Liver (tissue), 9 donors: Measurements from ENCODE around the gene RIOK1. TPM values are rescaled to one million over a fixed set of nuclear protein-coding genes. Genes with fewer than 3 reads are reported as not detected.

Source experiments
- DNase-seq: peaks from one replicate; pipeline ENCODE4 v3.0.0-alpha.2; 2017; ENCODE audit warnings: low spot score
- H3K27ac ChIP-seq, 2 donors: one replicate each; pipeline ENCODE4 v1.7.0; 2013; ENCODE audit warnings: inconsistent platforms in 2 of 2, low read length in 2 of 2, control low read depth in 1 of 2, low read depth in 1 of 2, mild to moderate bottlenecking in 1 of 2
- H3K27me3 ChIP-seq, 4 donors: one replicate each; pipeline versions ENCODE4 v1.6.1 to v1.7.0; 2013; ENCODE audit warnings: low read length in 3 of 4, inconsistent platforms in 1 of 4, mild to moderate bottlenecking in 1 of 4, moderate library complexity in 1 of 4; ENCODE audit not compliant: control insufficient read depth in 4 of 4, insufficient read depth in 4 of 4
- H3K36me3 ChIP-seq, 4 donors: one replicate each; pipeline versions ENCODE4 v1.6.1 to v1.7.0; 2013; ENCODE audit warnings: low read length in 3 of 4, mild to moderate bottlenecking in 3 of 4, low read depth in 1 of 4, moderate library complexity in 1 of 4; ENCODE audit not compliant: control insufficient read depth in 4 of 4, insufficient read depth in 3 of 4
- H3K4me1 ChIP-seq, 4 donors: one replicate each; pipeline versions ENCODE4 v1.6.1 to v1.7.0; 2013; ENCODE audit warnings: low read length in 3 of 4, mild to moderate bottlenecking in 3 of 4, moderate library complexity in 1 of 4; ENCODE audit not compliant: control insufficient read depth in 4 of 4, insufficient read depth in 4 of 4
- H3K4me3 ChIP-seq, 3 donors: one replicate each; pipeline versions ENCODE4 v1.6.1 to v1.7.0; 2013; ENCODE audit warnings: low read length in 3 of 3, control low read depth in 1 of 3, low read depth in 1 of 3, mild to moderate bottlenecking in 1 of 3
- H3K9ac ChIP-seq, 2 donors: one replicate each; pipeline ENCODE4 v1.7.0; 2013; ENCODE audit warnings: low read length in 2 of 2, mild to moderate bottlenecking in 2 of 2, moderate library complexity in 2 of 2, control low read depth in 1 of 2, low read depth in 1 of 2
- H3K9me3 ChIP-seq, 4 donors: one replicate each; pipeline versions ENCODE4 v1.6.1 to v1.7.0; 2013; ENCODE audit warnings: low read length in 3 of 4; ENCODE audit not compliant: control insufficient read depth in 4 of 4
- EGR1 ChIP-seq, 2 donors: IDR thresholded peaks; 2 replicates each; pipeline ENCODE4 v1.6.1; 2016 to 2018; ENCODE audit warnings: antibody characterized with exemption in 2 of 2, low read depth in 2 of 2
- FOXA1 ChIP-seq: IDR thresholded peaks from 2 replicates; pipeline ENCODE4 v1.6.1; 2016; ENCODE audit warnings: antibody characterized with exemption
- FOXA2 ChIP-seq: IDR thresholded peaks from 2 replicates; pipeline ENCODE4 v1.6.1; 2016; ENCODE audit warnings: antibody characterized with exemption
- GABPA ChIP-seq, 2 donors: IDR thresholded peaks in 1 of 2; conservative IDR thresholded peaks in 1 of 2; 2 replicates each; pipeline ENCODE4 v1.6.1; 2016; ENCODE audit warnings: antibody characterized with exemption in 2 of 2, mild to moderate bottlenecking in 1 of 2, moderate library complexity in 1 of 2
- HNF4A ChIP-seq, 2 donors: conservative IDR thresholded peaks; 2 replicates each; pipeline ENCODE4 v1.6.1; 2016; ENCODE audit warnings: antibody characterized with exemption in 2 of 2, mild to moderate bottlenecking in 2 of 2
- HNF4G ChIP-seq: IDR thresholded peaks from 2 replicates; pipeline ENCODE4 v1.6.1; 2016; ENCODE audit warnings: antibody characterized with exemption
- JUND ChIP-seq, 2 donors: IDR thresholded peaks; 2 replicates each; pipeline ENCODE4 v1.6.1; 2016; ENCODE audit warnings: antibody characterized with exemption in 2 of 2
- NR2F2 ChIP-seq: IDR thresholded peaks from 2 replicates; pipeline ENCODE4 v1.6.1; 2016; ENCODE audit warnings: antibody characterized with exemption
- RAD21 ChIP-seq, 2 donors: IDR thresholded peaks; 2 replicates each; pipeline ENCODE4 v1.6.1; 2016; ENCODE audit warnings: antibody characterized with exemption in 2 of 2, mild to moderate bottlenecking in 2 of 2
- RXRA ChIP-seq, 2 donors: IDR thresholded peaks; 2 replicates each; pipeline ENCODE4 v1.6.1; 2017 to 2018; ENCODE audit warnings: antibody characterized with exemption in 2 of 2, mild to moderate bottlenecking in 1 of 2
- SP1 ChIP-seq: IDR thresholded peaks from 2 replicates; pipeline ENCODE4 v1.6.1; 2018; ENCODE audit warnings: antibody characterized with exemption, mild to moderate bottlenecking
- YY1 ChIP-seq: IDR thresholded peaks from 2 replicates; pipeline ENCODE4 v1.6.1; 2016; ENCODE audit warnings: antibody characterized with exemption, mild to moderate bottlenecking
- WGBS: extraction: QIAGEN DNeasy Blood & Tissue Kit; methylation state at CpG from one replicate; pipeline ENCODE4 v1.1.7; 2013; 5-methylcytosine and 5-hydroxymethylcytosine counted together
- polyA plus RNA-seq, 2 donors: library from polyadenylated mRNA; stranded (reverse) in 1 of 2; unstranded in 1 of 2; fragments of 200-250 nt in 1 of 2; fragments of >200 nt in 1 of 2; fragmentation: Nextera tagmentation in 1 of 2; extraction: Ambion mirVana in 1 of 2; gene quantifications; one replicate each; pipeline versions ENCODE4 v1.2.1 to v1.2.3, GENCODE V29; 2013 to 2015
- total RNA-seq, 2 donors: library from RNA; depleted of rRNA; stranded (reverse); fragments of >200 nt; gene quantifications; one replicate each; pipeline ENCODE4 v1.2.3, GENCODE V29; 2014
- TF ChIP-seq, protein P1 (sequence below): IDR thresholded peaks from 2 replicates; pipeline ENCODE4 v1.6.1; 2016; ENCODE audit warnings: antibody characterized with exemption
- TF ChIP-seq, protein P2 (sequence below): fragments of 150-350 bp; IDR thresholded peaks from 2 replicates; pipeline ENCODE4 v1.5.1; 2017; ENCODE audit warnings: improper control_type of control experiment, low read depth, low read length; ENCODE audit not compliant: missing input control
- TF ChIP-seq, protein P3 (sequence below): IDR thresholded peaks from 2 replicates; pipeline ENCODE4 v1.6.1; 2016; ENCODE audit warnings: antibody characterized with exemption
- donor health status: healthy.
- donor health status: healthy.
- donor health status: healthy.
- donor health status: healthy.
- donor health status: healthy.

RIOK1 gene
- total and polyA plus RNA-seq, 4 donors, result 4.8 to 10.0 (median 6.6) TPM

DNA sequence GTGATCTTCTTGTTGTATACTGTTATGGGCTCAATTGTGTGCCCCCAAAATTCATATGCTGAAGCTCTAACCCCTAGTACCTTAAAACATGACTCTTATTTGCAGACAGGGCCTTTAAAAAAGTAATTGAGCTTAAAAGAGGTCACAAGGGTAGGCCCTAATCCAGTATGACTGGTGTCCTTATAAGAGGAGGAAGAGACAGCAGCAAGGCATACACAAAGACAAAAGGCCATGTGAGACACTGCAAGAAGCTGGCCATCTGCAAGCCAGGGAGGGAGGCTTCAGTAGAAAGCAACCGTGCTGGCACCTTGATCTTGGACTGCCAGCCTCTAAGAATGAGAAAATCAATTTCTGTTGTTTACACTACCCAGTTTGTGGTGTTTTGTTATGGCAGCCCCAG lies 8.5 kb upstream of the RIOK1 start:
- TF ChIP-seq, protein P1, sequence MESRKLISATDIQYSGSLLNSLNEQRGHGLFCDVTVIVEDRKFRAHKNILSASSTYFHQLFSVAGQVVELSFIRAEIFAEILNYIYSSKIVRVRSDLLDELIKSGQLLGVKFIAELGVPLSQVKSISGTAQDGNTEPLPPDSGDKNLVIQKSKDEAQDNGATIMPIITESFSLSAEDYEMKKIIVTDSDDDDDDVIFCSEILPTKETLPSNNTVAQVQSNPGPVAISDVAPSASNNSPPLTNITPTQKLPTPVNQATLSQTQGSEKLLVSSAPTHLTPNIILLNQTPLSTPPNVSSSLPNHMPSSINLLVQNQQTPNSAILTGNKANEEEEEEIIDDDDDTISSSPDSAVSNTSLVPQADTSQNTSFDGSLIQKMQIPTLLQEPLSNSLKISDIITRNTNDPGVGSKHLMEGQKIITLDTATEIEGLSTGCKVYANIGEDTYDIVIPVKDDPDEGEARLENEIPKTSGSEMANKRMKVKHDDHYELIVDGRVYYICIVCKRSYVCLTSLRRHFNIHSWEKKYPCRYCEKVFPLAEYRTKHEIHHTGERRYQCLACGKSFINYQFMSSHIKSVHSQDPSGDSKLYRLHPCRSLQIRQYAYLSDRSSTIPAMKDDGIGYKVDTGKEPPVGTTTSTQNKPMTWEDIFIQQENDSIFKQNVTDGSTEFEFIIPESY, result no peak
- no peak for TF ChIP-seq GABPA (IDR thresholded peaks at IDR 0.05 in 1 of 2, conservative IDR thresholded peaks at IDR 0.05 in 1 of 2)
- TF ChIP-seq FOXA1, result no peak
- no peak for TF ChIP-seq EGR1 (IDR thresholded peaks at IDR 0.05; ENCODE audit: low read depth in 2 of 2)
- no peak for TF ChIP-seq SP1
- TF ChIP-seq RAD21 (IDR thresholded peaks at IDR 0.05), result no peak
- TF ChIP-seq YY1, result no peak
- no peak for TF ChIP-seq HNF4G
- no peak for TF ChIP-seq NR2F2
- TF ChIP-seq HNF4A (conservative IDR thresholded peaks at IDR 0.05), result no peak
- no peak overlapping the region for H3K27ac ChIP-seq
- no peaks in the 10 kb centered on the region for H3K27me3 ChIP-seq
- no peaks in the 10 kb centered on the region for H3K36me3 ChIP-seq
- H3K9ac ChIP-seq, result no peak overlapping the region
- no peak for DNase-seq
- no peaks in the 10 kb centered on the region for H3K9me3 ChIP-seq
- no peaks in the 10 kb centered on the region for H3K4me1 ChIP-seq
- H3K4me3 ChIP-seq, result no peak overlapping the region
- 46% methylated on average over 1 of the region's 1 CpG for WGBS

DNA sequence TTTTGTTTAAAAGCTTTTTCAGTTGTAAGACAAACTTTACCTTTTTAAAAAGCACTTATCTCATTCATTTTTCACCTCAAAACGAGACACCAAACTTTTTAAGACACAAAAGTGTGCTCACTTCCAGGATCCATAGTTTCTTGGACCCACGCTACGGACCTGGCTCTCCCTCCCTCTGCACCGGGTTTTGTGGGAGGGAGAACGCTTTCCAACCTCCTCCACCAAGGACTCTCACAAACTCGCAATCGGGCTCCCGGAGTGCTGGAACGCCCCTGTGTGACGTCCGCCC lies 502 bp upstream of the RIOK1 start:
- H3K4me3 ChIP-seq, result peak overlapping the region; percentile 71 to 98 (median 83)
- H3K27ac ChIP-seq, result peak overlapping the region; percentile 87 to 89
- DNase-seq, result no peak
- peaks cover 6 to 18% (median 14%) of the 10 kb centered on the region in 4 donors for H3K4me1 ChIP-seq
- H3K27me3 ChIP-seq, result no peaks in the 10 kb centered on the region
- under 1% methylated on average over 11 of the region's 11 CpGs for WGBS
- H3K9ac ChIP-seq, result peak overlapping the region; percentile 77 to 84
- peaks cover 0 to 7% (median 2%) of the 10 kb centered on the region in 4 donors for H3K36me3 ChIP-seq
- no peaks in the 10 kb centered on the region for H3K9me3 ChIP-seq
- TF ChIP-seq RAD21 (IDR thresholded peaks at IDR 0.05) (no peak), SP1 (no peak), HNF4G (no peak), JUND (IDR thresholded peaks at IDR 0.05) (no peak), GABPA (IDR thresholded peaks at IDR 0.05 in 1 of 2, conservative IDR thresholded peaks at IDR 0.05 in 1 of 2) (no peak), FOXA1 (no peak), RXRA (IDR thresholded peaks at IDR 0.05) (no peak), NR2F2 (no peak), YY1 (no peak), FOXA2 (no peak)
- TF ChIP-seq, protein P1, result no peak
- TF ChIP-seq, protein P2, sequence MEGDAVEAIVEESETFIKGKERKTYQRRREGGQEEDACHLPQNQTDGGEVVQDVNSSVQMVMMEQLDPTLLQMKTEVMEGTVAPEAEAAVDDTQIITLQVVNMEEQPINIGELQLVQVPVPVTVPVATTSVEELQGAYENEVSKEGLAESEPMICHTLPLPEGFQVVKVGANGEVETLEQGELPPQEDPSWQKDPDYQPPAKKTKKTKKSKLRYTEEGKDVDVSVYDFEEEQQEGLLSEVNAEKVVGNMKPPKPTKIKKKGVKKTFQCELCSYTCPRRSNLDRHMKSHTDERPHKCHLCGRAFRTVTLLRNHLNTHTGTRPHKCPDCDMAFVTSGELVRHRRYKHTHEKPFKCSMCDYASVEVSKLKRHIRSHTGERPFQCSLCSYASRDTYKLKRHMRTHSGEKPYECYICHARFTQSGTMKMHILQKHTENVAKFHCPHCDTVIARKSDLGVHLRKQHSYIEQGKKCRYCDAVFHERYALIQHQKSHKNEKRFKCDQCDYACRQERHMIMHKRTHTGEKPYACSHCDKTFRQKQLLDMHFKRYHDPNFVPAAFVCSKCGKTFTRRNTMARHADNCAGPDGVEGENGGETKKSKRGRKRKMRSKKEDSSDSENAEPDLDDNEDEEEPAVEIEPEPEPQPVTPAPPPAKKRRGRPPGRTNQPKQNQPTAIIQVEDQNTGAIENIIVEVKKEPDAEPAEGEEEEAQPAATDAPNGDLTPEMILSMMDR, result no peak
- TF ChIP-seq, protein P3, sequence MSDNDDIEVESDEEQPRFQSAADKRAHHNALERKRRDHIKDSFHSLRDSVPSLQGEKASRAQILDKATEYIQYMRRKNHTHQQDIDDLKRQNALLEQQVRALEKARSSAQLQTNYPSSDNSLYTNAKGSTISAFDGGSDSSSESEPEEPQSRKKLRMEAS, result no peak
